CD4-positive, alpha-beta T cell treated with Interferon gamma for 1 hour (primary cell): ENCODE data around the gene FAM20C.

Source experiments
- DNase-seq: peaks from one replicate; pipeline ENCODE4 v3.0.0-alpha.2; 2020

FAM20C gene

DNA sequence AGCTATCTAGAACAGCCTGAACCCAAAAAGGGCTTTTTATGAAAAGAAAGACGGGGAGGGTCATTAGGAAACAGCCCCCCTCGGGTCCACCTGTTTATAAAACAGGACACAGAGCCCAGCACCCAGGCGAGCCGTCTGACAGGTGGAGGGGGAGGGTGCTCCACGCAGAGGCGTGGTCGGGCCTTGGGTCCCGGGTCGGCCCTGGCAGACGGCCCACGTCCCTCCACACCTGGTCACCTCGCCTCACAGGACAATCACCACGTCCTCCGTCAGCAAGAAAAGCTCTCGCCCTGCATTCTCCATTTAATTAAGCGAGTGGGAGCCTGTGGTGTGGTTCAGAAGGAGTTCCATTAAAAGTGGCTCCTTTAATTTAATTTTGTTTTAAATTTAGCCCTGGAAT lies 55.3 kb downstream of the FAM20C start:
- no peak for DNase-seq

GRCh38 chr7:248732-249435 lies 56.5 kb downstream of the FAM20C start:
- DNase-seq = no peak

DNA sequence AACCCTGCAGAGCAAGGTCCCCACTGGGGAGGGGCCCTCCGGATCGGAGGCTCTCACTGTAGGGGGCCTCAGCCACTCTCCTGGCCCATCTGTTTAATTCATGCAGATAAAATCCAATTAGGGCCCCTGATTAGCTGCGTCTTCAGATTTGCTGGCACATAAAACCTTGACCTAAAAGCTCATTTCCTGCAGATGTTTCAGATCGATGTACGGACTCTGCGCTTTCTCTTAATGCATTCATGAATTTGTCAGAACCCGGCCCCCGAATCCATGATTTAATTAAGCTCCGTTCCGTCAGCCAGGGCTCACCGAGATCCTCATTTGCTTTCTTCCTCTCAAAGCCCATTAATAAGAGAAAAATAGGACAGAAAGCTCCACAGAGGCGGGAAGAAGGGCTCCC lies 57.6 kb downstream of the FAM20C start:
- no peak for DNase-seq

GRCh38 chr7:250523-250922 lies 58.2 kb downstream of the FAM20C start:
- no peak for DNase-seq

- DNase-seq = no peak
These were observed 58.6 kb downstream of the FAM20C start for GRCh38 chr7:251005-251404.

- no peak for DNase-seq
These were observed 59.2 kb downstream of the FAM20C start for GRCh38 chr7:251446-252175.

- DNase-seq = no peak
These were observed 60.0 kb downstream of the FAM20C start for GRCh38 chr7:252216-252965.

DNA sequence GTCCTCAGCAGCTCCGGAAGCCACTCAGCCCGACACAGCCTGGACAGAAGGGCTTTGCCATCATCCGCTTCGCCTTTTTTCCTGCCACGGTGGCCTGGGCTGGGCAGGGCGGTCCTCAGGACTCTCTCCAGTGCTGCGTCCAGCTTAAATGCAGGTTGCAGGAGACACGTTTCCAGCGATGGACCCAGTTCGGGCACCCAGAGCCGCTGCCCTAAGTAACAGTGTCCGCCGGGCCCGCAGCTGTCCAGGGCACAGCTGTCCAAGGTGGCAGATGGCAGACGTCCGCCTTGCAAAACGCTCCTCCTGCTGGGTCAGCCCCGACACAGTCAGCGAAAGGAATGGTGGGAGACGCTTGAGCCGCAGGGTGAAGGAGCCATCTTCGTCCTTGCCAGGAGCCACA lies 60.6 kb downstream of the FAM20C start:
- DNase-seq = no peak

DNA sequence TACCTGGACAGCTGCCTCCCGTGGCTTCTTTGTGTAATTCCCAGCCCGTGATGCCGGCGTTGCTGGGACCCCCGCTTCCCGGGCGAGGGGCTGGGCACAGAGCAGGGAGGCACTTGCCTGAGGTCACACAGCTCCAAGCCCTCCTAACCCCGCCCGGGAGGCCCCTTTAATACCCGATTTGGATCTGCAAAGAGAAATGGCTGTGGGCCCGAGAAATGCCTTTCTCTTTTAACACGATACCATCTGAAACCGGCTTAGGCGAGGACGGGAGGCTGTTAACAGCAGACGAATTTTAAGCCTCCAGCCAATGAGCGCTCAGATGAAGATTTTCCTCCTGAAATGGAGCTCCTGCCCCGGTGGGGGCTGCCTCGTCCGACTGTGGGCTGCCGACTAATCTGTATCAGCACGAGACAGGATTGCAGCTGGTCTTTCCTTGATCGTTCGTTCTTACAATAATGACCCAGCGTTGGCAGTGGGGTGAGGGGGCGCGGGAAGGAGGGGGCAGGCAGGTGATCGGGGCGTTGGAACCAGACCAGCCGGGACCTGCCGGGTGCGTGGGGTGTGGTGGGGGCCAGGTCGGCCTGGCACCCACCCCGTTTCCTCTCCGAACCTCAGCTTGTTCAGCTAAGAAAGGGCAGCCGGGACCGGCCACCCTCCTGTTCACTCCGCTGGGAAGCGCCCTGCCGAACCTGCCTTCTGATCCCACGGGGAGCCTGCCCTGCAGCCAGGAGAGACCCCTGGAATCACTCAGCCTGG lies 61.4 kb downstream of the FAM20C start:
- no peak for DNase-seq

- no peak for DNase-seq
These were observed 62.1 kb downstream of the FAM20C start for GRCh38 chr7:254337-255037.

DNA sequence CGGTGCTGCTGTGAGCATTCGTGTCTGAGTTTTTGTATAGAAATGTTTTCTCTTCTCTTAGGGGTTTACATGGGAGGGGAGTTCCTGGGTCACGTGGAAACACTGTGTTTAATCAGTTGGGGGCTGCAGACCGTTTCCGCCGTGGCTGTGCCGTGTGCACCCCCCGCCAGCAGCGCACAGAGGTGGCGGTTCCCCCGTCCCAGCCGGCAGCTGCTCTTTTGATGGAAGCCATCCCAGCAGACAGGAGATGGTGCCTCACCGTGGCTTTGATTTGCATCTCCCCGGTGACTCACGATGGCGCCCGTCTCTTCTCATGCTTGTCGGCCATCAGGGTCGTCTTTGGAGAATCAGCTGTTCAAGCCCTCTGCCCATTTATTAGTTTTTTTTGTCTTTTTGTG lies 62.7 kb downstream of the FAM20C start:
- no peak for DNase-seq

- no peak for DNase-seq
These were observed 63.5 kb downstream of the FAM20C start for GRCh38 chr7:255721-256361.

- no peak for DNase-seq
These were observed 64.1 kb downstream of the FAM20C start for GRCh38 chr7:256461-256940.

DNA sequence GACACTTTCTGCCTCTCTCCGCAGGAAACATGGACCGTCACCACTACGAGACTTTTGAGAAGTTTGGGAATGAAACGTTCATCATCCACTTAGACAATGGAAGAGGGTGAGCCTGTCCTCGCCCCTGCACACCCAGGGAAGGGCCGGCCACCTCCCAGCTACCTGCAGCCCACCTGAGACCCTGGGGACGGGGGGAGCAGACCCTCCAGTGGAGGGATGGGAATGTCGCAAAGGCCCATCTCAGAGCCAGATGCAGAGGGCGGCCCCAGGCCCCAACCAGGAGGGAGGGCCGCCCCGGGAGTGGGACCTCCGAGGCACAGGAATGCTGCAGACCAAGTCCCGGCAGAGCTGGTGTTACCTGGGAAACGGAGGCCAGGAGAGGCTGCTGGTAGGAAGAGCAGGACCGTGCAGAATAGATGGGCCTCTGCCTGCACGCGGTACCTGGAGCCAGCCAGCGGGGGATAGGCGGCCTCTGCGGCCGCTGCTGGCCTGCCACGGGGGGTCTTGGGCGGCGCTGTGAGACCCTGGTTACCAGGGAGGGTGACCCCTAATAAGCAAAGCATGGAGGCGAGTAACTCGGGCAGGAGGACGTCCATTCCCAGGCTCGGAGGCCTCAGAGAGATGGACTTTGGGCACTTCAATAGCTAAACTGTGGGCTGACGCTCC lies 64.7 kb downstream of the FAM20C start:
- no peak for DNase-seq

- DNase-seq = no peak
These were observed 65.2 kb downstream of the FAM20C start for GRCh38 chr7:257647-257992.

GRCh38 chr7:258476-259190 lies 66.3 kb downstream of the FAM20C start:
- no peak for DNase-seq

GRCh38 chr7:259191-259505 lies 66.8 kb downstream of the FAM20C start:
- DNase-seq = no peak

DNA sequence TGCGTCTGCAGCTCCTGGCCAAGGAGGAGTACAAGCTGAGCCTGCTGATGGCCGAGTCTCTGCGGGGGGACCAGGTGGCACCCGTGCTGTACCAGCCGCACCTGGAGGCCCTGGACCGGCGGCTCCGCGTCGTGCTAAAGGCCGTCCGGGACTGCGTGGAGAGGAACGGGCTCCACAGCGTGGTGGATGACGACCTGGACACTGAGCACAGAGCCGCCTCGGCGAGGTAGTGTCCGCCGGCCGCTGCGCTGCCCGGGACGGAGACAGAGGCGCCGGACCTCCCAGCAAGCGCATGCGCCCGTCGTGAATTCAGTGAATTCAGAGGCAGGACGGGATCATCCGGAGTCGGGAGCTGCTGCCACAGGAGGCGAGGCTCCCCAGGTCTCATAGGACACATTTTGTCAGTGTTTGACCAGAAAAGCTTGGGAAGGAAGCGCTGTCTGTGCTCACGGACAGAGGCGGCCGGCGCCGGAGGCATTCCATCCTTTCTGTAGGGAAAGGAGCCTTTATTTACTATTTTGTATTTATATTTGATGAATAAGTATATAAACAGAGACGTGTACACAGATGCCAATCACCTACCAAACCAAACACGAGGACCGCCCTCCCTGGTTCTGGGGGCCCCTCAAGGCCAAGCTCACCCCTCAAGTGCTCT lies 67.5 kb downstream of the FAM20C start:
- DNase-seq = no peak

- DNase-seq = no peak
These were observed 68.3 kb downstream of the FAM20C start for GRCh38 chr7:260441-261281.
